ENCODE measurements around the gene MGLL.

DNA sequence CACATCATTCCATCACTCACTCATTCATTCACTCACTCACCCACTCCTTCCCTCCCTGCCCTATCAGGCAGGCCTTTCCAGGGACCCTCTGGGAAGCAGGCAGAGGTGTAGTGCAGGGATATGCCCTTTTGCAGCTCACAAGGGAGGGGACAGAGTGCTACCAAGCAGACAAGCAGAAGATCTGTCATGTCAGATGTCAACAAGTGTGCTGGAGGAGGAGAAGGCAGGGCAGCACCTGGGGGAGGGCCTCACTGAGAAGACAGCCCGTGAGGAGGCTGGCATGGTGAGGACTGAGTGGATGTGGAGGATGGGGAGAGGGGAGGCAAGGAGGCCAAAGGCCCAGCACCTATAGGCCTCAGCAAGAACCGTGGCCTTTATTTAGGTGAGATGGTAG is 134.3 kb downstream of the MGLL start:
- TF ChIP-seq, protein P1, sequence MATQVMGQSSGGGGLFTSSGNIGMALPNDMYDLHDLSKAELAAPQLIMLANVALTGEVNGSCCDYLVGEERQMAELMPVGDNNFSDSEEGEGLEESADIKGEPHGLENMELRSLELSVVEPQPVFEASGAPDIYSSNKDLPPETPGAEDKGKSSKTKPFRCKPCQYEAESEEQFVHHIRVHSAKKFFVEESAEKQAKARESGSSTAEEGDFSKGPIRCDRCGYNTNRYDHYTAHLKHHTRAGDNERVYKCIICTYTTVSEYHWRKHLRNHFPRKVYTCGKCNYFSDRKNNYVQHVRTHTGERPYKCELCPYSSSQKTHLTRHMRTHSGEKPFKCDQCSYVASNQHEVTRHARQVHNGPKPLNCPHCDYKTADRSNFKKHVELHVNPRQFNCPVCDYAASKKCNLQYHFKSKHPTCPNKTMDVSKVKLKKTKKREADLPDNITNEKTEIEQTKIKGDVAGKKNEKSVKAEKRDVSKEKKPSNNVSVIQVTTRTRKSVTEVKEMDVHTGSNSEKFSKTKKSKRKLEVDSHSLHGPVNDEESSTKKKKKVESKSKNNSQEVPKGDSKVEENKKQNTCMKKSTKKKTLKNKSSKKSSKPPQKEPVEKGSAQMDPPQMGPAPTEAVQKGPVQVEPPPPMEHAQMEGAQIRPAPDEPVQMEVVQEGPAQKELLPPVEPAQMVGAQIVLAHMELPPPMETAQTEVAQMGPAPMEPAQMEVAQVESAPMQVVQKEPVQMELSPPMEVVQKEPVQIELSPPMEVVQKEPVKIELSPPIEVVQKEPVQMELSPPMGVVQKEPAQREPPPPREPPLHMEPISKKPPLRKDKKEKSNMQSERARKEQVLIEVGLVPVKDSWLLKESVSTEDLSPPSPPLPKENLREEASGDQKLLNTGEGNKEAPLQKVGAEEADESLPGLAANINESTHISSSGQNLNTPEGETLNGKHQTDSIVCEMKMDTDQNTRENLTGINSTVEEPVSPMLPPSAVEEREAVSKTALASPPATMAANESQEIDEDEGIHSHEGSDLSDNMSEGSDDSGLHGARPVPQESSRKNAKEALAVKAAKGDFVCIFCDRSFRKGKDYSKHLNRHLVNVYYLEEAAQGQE (IDR thresholded peaks at IDR 0.05; ENCODE audit: low read depth): no peak
- TF ChIP-seq POLR2A (IDR thresholded peaks at IDR 0.05; ENCODE audit: borderline replicate concordance, extremely low read depth, insufficient read depth, insufficient read length): no peak
- no peak for TF ChIP-seq EZH2 (IDR thresholded peaks at IDR 0.05)
- no peak for TF ChIP-seq ZNF274 (IDR thresholded peaks at IDR 0.05; ENCODE audit: low read depth, low read length)
- TF ChIP-seq, protein P2, sequence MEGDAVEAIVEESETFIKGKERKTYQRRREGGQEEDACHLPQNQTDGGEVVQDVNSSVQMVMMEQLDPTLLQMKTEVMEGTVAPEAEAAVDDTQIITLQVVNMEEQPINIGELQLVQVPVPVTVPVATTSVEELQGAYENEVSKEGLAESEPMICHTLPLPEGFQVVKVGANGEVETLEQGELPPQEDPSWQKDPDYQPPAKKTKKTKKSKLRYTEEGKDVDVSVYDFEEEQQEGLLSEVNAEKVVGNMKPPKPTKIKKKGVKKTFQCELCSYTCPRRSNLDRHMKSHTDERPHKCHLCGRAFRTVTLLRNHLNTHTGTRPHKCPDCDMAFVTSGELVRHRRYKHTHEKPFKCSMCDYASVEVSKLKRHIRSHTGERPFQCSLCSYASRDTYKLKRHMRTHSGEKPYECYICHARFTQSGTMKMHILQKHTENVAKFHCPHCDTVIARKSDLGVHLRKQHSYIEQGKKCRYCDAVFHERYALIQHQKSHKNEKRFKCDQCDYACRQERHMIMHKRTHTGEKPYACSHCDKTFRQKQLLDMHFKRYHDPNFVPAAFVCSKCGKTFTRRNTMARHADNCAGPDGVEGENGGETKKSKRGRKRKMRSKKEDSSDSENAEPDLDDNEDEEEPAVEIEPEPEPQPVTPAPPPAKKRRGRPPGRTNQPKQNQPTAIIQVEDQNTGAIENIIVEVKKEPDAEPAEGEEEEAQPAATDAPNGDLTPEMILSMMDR (IDR thresholded peaks at IDR 0.05 in 2 of 3, conservative IDR thresholded peaks at IDR 0.05 in 1 of 3; ENCODE audit: borderline replicate concordance in 1 of 3, insufficient read depth in 1 of 3, low read depth in 2 of 3, low read length in 2 of 3): no peak
- TF ChIP-seq ZFX (IDR thresholded peaks at IDR 0.05): no peak
- no peak for TF ChIP-seq ELF1 (IDR thresholded peaks at IDR 0.05; ENCODE audit: borderline replicate concordance, low read depth)
- TF ChIP-seq EGR1 (IDR thresholded peaks at IDR 0.05; ENCODE audit: low read depth): no peak
